HG03460 (cell line): Measurements from ENCODE around the gene LRRC49.

Experiments
- ATAC-seq: cut with Tn5 transposase; IDR thresholded peaks from one replicate; pipeline ENCODE4 v1.9.1; 2021; ENCODE audit not compliant: unreplicated experiment

LRRC49 gene

DNA sequence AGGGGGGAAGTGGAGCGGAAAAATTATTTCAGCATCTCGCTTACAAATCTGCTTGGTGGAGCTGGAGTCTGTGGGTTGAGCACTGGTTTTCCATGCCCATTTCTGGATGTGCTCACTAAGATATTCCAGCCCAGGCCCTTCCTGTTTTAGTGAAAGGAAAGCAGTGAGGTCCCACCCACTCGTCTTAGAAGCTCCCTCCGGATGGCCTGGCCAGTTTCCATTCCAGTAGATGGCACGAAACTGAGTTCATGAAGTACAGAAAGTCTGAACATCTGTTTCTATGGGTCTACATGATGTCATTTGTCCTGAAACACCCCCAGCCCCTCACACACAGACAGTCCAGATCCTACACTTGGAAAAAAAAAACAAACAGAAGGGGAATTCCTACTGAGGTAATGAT, 190.7 kb downstream of the LRRC49 start:
- no peak for ATAC-seq

DNA sequence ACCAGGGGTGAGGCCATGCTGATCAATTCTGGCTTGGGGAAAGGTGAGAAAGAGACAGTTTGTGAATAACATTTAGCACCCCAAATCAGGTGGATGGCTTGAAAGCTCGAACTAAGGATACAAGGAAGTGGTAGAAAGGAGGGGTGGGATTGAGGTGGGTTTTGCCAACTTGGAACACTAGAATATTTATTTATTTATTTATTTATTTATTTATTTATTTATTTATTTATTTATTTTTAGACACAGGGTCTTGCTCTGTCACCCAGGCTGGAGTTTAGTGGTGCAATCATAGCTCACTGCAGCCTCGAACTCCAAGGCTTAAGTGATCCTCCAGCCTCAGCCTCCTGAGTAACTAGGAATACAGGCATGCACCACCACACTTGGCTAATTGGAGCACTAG, 191.6 kb downstream of the LRRC49 start:
- no peak for ATAC-seq

DNA sequence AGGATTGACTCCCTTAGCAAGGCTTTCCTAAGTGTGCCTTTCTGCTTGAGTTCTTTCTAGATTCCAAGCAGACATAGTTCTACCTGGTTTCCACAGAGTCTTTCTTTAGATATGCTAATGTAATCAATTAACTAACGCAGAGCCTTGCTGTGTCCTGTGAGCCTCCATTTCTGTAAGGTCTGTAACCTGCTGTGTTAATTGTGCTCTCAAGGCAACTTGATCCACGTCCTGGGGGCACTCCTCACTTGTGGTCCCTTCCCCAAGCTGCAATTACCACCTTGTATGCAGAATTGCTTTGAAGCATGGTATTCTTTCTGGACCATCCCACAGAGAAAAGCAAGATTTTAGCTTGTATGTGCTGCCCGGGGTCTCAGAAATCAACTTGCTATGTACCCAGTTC, 193.2 kb downstream of the LRRC49 start:
- ATAC-seq: no peak

GRCh38 chr15:71088155-71088554, 195.5 kb downstream of the LRRC49 start:
- no peak for ATAC-seq

- ATAC-seq: no peak
Observed at GRCh38 chr15:71088683-71089082, 196.1 kb downstream of the LRRC49 start.

GRCh38 chr15:71089801-71090200, 197.2 kb downstream of the LRRC49 start:
- no peak for ATAC-seq

DNA sequence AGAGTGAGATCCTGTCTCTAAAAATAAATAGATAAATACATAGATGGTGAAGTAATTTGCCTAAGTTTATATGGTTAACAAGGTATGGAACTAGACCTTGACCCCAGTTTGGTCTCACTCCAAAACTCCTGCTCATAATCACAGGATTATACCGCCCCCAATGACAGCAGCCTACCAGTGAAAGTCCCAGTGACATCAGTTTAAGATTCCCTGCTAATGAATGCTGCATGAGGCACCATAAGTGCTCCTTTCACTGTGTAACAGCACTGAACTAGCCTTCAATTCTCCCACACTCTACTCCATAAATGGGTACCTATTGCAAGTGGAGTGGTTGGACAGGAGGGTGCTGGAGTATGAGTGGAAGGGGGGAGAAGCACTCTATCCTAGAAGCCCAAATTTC, 199.0 kb downstream of the LRRC49 start:
- no peak for ATAC-seq

DNA sequence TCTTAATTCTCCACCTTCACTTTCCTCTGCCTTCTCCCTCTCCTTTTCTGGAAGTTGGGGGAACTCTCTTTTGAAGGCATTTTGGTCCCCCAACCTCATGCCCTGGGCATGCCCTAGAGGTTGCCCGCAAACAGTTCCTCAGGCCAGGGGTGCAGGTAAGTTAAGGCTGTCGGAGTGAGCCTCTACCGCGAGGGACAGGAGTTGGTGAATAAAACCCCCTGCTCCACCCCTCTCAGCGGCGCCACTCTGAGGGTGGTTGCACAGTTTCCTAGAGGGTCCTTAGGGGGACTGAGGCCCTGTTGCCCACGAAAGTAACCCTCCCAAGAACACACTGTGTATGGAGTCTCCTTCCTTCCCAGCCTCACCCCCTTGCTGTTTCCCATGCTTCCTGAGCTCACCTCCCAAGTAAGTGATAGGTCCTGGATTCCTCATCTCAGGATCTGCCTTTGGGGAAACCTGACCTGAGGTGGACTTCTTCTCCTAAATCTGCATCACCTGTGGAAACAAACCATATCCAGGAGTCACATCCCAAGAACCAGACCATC, 199.5 kb downstream of the LRRC49 start:
- ATAC-seq: no peak

GRCh38 chr15:71093054-71094024, 200.7 kb downstream of the LRRC49 start:
- no peak for ATAC-seq

DNA sequence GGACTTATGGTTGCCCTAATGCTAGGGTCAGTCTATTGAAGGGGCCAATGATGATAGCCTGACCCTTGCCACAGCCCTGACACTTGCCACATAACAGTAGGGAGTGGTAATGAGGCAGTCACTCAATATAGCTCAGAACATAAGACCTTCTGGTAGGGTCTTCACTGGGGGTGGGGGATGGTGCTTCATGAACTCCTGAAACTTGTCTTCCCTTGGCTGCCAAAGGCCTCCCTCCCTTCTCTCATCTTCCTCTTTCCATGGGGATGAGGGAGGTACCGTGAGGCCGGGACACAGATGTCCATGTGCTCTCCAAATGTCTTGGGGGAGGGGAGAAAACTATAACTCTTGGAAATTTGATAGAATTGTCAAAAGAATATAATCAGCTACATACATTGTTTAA, 201.5 kb downstream of the LRRC49 start:
- ATAC-seq: no peak

DNA sequence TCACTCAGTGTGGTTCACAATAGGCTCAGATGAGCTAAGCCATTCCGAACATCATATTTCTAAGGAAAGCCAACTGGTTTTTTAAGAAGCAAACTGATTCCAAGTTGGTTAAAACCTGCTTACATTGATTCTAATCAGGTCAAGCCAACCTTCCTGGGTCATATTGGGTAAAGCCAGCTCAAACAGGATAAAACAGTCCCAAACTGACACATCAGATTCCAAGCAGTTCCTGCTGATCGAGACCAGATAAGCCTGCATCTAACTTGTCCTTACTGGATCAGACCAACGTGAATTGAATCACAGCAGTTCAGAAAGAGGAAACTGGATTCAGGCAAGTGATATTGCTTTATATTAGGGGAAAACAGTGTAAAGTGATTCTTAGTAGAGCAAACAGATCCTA, 204.1 kb downstream of the LRRC49 start:
- ATAC-seq: no peak

DNA sequence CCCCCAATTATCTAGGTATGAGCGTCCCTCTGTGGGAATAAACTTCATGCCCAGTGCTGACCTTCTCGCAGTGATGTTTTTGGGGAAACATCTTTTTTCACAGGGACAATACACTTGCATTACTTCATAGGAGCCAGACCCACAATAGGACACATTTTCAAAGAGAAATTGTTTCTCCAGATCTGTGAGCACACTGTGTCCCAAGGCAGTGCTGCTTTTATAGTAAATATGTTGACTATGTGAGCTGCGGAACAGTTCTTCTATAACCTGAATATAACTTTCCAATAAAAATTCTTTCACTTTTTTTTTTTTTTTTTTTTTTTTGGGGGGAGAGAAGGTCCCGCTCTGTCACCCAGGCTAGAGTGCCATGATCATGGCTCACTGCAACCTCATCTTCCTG, 205.3 kb downstream of the LRRC49 start:
- ATAC-seq: no peak

DNA sequence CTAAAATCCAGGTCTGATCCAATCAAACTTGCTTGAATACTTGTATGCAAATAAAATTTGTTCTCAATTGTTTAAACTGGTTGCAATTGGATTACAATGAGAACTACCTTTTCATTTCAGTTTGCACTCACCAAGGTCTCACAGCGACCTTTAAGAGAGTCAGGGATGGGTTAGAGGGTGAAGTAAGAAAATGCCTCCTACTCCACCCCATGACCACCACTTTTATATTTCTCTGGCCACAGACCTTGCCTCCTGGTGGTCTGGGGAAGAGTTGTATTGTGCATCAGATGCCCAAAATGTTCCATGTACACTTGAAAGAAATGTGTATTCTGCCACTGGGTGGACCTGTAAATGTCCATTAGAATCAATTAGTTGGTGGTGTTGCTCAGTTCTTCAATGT, 206.3 kb downstream of the LRRC49 start:
- no peak for ATAC-seq
